Measurements from ENCODE around the gene NPFFR2. TPM values are rescaled to one million over a fixed set of nuclear protein-coding genes. Genes with fewer than 3 reads are reported as not detected.

NPFFR2 gene
- total and polyA plus RNA-seq, 2 experiments from 2014 or later: 0.28 to 2.9 TPM

- no peak for TF ChIP-seq REST (IDR thresholded peaks at IDR 0.05; ENCODE audit: unreplicated experiment)
- TF ChIP-seq POLR2AphosphoS5 (IDR thresholded peaks at IDR 0.05; ENCODE audit: low read depth): no peak
- TF ChIP-seq EZH2phosphoT487 (IDR thresholded peaks at IDR 0.05; ENCODE audit: unreplicated experiment): no peak
- TF ChIP-seq JUNB (IDR thresholded peaks at IDR 0.05; ENCODE audit: unreplicated experiment): no peak
- TF ChIP-seq, protein P1, sequence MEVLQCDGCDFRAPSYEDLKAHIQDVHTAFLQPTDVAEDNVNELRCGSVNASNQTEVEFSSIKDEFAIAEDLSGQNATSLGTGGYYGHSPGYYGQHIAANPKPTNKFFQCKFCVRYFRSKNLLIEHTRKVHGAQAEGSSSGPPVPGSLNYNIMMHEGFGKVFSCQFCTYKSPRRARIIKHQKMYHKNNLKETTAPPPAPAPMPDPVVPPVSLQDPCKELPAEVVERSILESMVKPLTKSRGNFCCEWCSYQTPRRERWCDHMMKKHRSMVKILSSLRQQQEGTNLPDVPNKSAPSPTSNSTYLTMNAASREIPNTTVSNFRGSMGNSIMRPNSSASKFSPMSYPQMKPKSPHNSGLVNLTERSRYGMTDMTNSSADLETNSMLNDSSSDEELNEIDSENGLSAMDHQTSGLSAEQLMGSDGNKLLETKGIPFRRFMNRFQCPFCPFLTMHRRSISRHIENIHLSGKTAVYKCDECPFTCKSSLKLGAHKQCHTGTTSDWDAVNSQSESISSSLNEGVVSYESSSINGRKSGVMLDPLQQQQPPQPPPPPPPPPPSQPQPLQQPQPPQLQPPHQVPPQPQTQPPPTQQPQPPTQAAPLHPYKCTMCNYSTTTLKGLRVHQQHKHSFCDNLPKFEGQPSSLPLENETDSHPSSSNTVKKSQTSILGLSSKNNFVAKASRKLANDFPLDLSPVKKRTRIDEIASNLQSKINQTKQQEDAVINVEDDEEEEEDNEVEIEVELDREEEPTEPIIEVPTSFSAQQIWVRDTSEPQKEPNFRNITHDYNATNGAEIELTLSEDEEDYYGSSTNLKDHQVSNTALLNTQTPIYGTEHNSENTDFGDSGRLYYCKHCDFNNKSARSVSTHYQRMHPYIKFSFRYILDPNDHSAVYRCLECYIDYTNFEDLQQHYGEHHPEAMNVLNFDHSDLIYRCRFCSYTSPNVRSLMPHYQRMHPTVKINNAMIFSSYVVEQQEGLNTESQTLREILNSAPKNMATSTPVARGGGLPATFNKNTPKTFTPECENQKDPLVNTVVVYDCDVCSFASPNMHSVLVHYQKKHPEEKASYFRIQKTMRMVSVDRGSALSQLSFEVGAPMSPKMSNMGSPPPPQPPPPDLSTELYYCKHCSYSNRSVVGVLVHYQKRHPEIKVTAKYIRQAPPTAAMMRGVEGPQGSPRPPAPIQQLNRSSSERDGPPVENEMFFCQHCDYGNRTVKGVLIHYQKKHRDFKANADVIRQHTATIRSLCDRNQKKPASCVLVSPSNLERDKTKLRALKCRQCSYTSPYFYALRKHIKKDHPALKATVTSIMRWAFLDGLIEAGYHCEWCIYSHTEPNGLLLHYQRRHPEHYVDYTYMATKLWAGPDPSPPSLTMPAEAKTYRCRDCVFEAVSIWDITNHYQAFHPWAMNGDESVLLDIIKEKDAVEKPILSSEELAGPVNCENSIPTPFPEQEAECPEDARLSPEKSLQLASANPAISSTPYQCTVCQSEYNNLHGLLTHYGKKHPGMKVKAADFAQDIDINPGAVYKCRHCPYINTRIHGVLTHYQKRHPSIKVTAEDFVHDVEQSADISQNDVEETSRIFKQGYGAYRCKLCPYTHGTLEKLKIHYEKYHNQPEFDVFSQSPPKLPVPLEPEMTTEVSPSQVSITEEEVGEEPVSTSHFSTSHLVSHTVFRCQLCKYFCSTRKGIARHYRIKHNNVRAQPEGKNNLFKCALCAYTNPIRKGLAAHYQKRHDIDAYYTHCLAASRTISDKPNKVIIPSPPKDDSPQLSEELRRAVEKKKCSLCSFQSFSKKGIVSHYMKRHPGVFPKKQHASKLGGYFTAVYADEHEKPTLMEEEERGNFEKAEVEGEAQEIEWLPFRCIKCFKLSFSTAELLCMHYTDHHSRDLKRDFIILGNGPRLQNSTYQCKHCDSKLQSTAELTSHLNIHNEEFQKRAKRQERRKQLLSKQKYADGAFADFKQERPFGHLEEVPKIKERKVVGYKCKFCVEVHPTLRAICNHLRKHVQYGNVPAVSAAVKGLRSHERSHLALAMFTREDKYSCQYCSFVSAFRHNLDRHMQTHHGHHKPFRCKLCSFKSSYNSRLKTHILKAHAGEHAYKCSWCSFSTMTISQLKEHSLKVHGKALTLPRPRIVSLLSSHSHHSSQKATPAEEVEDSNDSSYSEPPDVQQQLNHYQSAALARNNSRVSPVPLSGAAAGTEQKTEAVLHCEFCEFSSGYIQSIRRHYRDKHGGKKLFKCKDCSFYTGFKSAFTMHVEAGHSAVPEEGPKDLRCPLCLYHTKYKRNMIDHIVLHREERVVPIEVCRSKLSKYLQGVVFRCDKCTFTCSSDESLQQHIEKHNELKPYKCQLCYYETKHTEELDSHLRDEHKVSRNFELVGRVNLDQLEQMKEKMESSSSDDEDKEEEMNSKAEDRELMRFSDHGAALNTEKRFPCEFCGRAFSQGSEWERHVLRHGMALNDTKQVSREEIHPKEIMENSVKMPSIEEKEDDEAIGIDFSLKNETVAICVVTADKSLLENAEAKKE (CRISPR knock-in tag; IDR thresholded peaks at IDR 0.05): no peak
- no peak for TF ChIP-seq EZH2 (IDR thresholded peaks at IDR 0.05; ENCODE audit: low read depth, unreplicated experiment)
Measured at GRCh38 chr4:71992571-71993312, 39.1 kb upstream of the NPFFR2 start (continued).

Measured in GM23338 (cell line).